D341Med (cell line): ENCODE measurements around the gene COL17A1.
A peak's percentile ranks its signal among the peaks of the same experiment; 100 is the strongest.

ENCODE experiments used
- DNase-seq: peaks from one replicate; pipeline ENCODE4 v3.0.0; 2012; ENCODE audit warnings: low spot score

Gene COL17A1

GRCh38 chr10:104085801-104086400 lies at the start of gene COL17A1:
COL17A1 (minus strand) TSS chr10:104085880; CDS start chr10:104080673, 5,207 bp downstream.
- DNase-seq: no peak

- no peak for DNase-seq
Measured at GRCh38 chr10:104130041-104130440, 44.4 kb upstream of the COL17A1 start.

- DNase-seq: no peak
Measured at GRCh38 chr10:104128214-104128613, 42.5 kb upstream of the COL17A1 start.

GRCh38 chr10:104127411-104127810 lies 41.7 kb upstream of the COL17A1 start:
- peak; percentile 46 for DNase-seq

- DNase-seq: no peak
Measured at GRCh38 chr10:104123397-104123796, 37.7 kb upstream of the COL17A1 start.

- no peak for DNase-seq
Measured at GRCh38 chr10:104122225-104123107, 36.8 kb upstream of the COL17A1 start.

- peak; percentile 93 for DNase-seq
Measured at GRCh38 chr10:104121485-104122224, 36.0 kb upstream of the COL17A1 start, which contains the start of gene SFR1. SFR1 (plus strand) TSS chr10:104122171; CDS start chr10:104122184, 13 bp downstream.

GRCh38 chr10:104120903-104121484 lies 35.3 kb upstream of the COL17A1 start:
- peak; percentile 41 for DNase-seq

- no peak for DNase-seq
Measured at GRCh38 chr10:104120512-104120902, 34.8 kb upstream of the COL17A1 start.

- no peak for DNase-seq
Measured at GRCh38 chr10:104119996-104120395, 34.3 kb upstream of the COL17A1 start.

- DNase-seq: no peak
Measured at GRCh38 chr10:104117839-104118323, 32.2 kb upstream of the COL17A1 start.

GRCh38 chr10:104113376-104113956 lies 27.8 kb upstream of the COL17A1 start:
- DNase-seq: no peak

GRCh38 chr10:104109908-104110662 lies 24.4 kb upstream of the COL17A1 start:
- DNase-seq: no peak

- no peak for DNase-seq
Measured at GRCh38 chr10:104104926-104105325, 19.2 kb upstream of the COL17A1 start.

- no peak for DNase-seq
Measured at GRCh38 chr10:104104418-104104817, 18.7 kb upstream of the COL17A1 start.

GRCh38 chr10:104103956-104104355 lies 18.3 kb upstream of the COL17A1 start:
- no peak for DNase-seq

- DNase-seq: no peak
Measured at GRCh38 chr10:104101902-104102301, 16.2 kb upstream of the COL17A1 start.

- DNase-seq: no peak
Measured at GRCh38 chr10:104100795-104101194, 15.1 kb upstream of the COL17A1 start.

- DNase-seq: no peak
Measured at GRCh38 chr10:104099941-104100340, 14.3 kb upstream of the COL17A1 start.

GRCh38 chr10:104099269-104099668 lies 13.6 kb upstream of the COL17A1 start:
- no peak for DNase-seq

- DNase-seq: no peak
Measured at GRCh38 chr10:104098358-104098925, 12.8 kb upstream of the COL17A1 start.
